Stimulated activated CD4-positive, alpha-beta T cell treated with anti-CD3 and anti-CD28 coated beads, Interleukin-12 subunit alpha, Interleukin-12 subunit beta, amount 100 ng/mL, for 24 hours (primary cell): ENCODE data around the gene GNB1L.
"Not testable (repeated sequence)": the region's sequence is repeated elsewhere in the genome, so short reads cannot be mapped to it uniquely, and the experiment has no call there.

Experiments
- DNase-seq, 2 experiments: peaks; one replicate each; pipeline ENCODE4 v3.0.0-alpha.2; 2020; ENCODE audit warnings: low read depth in 2 of 2

The GNB1L gene

DNA sequence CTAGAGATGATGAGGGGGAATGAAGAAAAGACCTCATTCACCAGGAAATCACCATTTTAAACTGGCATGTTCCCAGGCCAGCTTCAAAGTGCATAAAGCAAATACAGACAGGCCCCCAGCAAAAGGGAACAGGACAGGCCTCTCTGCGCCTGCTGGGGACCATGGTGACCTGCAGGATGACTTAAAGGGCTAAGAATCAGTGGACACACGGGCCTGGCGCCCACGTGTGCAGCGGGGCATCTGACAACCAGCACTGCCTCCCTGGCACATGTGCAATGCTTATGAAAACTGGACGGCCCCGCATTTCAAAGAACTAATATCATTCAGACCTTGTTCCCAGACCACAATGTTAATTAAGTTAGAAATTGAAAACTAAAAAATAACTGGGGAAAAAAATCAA lies 58.5 kb downstream of the GNB1L start:
- DNase-seq = no peak

DNA sequence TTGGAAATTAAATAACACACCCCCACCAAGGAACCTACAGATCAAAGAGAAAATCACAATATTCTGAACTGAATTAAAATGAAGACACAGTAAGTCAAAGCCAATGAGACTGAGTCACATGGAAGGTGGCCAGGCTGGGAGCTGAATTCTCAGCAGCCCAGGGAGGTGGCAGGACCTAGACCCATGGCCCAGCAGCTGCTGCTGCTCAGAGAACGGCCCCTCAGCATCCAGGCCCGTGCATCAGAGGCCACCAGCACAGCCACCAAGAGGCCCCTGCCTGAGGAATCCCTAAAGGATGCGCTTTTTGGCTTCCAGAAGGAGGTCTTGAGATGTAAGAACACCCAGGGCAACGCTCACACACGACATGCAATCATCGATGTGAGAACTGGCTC lies 59.1 kb downstream of the GNB1L start:
- DNase-seq = no peak

DNA sequence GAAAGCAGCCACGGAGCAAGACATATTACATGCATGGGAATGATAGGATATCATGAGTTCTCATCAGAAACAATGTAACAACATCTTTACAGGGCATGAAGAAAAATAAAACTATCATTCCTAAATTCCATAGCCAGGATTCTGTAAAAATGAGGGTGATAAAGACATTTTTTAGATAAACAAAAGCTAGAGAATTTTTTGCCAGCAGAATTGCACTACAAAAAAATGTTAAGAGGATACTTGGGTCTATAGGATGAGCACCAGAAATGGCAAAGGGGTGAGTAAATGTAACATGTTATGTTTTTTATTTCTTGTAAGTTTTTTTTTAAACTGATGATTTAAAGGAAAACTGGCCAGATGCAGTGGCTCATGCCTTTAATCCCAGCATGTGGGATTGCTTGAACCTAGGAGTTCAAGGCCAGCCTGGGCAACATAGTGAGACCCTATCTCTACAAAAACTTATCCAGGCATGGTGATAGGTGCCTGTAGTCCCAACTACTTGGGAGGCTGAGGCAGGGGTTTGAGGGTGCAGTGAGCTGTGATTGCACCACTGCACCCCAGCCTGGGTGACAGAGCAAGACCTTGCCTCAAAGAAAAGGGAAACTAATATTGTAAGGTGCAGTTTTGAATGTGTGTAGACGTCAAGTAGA lies 60.9 kb downstream of the GNB1L start:
- DNase-seq = no peak

DNA sequence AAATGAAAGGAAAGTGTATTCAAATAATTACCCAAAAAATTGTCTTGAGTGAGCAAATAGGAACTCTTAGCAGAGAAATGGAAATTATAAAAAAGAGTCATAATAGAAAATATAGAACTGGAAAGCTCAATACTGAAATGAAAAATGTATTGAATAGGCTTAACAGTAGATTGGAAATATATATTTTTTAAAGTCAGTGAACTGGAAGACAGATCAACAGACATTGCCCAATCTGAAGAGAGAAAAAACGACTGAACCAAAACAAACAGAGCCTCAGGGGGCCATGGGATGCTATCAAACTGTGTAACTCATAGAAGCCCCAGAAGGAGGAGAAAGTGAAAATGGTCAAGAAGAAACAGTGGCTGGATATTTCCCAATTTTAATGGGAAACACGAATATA lies 61.5 kb downstream of the GNB1L start:
- no peak for DNase-seq

DNA sequence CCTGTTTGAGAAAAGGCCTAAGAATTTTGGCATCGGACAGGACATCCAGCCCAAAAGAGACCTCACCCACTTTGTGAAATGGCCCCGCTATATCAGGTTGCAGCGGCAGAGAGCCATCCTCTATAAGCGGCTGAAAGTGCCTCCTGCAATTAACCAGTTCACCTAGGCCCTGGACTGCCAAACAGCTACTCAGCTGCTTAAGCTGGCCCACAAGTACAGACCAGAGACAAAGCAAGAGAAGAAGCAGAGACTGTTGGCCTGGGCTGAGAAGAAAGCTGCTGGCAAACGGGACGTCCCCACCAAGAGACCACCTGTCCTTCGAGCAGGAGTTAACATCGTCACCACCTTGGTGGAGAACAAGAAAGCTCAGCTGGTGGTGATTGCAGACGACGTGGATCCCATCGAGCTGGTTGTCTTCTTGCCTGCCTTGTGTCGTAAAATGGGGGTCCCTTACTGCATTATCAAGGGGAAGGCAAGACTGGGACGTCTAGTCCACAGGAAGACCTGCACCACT lies 62.2 kb downstream of the GNB1L start:
- not testable (repeated sequence) for DNase-seq

DNA sequence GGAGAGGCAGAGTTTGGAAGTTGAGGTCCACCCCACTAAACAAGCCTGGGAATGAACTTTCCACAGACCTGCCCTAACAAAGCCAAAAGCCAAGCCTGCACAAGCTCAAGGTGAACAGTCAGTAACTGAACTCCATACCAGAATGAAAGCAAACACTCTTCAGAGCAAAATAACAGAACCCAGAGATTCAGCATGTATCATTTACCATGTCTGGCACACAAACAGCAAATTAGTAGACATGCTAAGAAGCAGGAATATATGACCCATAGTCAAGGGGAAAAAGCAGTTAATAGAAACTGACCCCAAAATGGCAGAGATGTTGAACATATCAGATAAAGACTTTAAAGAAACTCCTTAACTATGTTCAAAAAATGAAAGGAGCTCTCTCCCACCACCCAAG lies 62.8 kb downstream of the GNB1L start:
- DNase-seq = no peak

DNA sequence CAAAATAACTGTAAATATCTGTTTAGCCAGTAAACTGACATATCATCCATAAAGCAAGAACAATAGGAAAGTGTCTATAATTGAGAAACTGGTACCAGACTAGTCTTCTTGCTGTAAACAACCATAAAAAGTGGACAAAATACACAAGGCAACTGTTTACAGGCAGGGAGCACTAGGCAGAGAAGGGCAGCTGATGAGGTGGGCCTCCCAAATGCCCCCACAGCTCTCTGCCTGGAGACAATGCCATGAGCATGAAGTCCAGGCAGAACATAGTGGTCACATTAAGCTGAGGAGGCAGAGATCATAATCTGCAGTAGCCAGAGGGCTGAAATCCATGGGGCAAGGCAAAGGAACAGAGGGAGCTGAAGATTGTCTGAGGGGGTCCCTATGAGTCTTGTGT lies 63.4 kb downstream of the GNB1L start:
- DNase-seq = no peak

DNA sequence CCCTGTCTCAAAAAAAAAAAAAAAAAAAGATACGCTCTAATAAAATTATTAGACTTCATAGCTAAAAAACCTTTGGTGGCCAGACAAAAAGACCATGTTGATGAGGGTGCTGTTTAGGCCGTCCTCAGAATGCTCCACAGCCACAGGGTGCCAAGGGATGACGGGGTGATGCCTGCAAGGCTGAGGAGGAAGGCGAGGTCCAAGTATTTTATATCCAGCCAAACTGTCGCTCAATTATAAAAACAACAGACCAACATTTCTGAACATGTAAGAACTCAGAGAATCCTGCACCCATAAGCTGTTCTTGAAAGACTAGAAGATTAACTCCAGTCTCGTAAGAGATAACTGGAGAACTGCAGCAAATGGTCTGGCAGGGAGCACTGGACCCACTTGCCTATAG lies 64.8 kb downstream of the GNB1L start:
- DNase-seq = no peak

DNA sequence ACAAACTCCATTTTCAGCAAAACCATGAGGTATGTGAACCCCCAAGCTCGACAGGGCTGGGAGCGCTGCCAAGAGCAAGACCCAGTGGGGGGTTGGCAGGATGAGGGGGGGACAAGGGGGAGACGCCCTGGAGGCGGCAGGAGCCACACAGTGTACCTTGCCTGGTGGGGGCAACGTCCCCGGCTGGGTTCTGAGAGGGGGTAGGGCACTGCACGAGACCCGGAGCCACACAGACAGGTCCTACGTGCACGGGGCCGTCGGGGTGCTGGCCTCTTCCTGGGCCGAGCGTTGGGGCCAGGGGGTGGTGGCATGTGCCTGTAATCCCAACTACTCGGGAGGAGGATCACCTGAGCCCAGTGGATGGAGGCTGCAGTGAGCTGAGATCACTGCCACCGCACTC lies 65.3 kb downstream of the GNB1L start:
- no peak for DNase-seq

DNA sequence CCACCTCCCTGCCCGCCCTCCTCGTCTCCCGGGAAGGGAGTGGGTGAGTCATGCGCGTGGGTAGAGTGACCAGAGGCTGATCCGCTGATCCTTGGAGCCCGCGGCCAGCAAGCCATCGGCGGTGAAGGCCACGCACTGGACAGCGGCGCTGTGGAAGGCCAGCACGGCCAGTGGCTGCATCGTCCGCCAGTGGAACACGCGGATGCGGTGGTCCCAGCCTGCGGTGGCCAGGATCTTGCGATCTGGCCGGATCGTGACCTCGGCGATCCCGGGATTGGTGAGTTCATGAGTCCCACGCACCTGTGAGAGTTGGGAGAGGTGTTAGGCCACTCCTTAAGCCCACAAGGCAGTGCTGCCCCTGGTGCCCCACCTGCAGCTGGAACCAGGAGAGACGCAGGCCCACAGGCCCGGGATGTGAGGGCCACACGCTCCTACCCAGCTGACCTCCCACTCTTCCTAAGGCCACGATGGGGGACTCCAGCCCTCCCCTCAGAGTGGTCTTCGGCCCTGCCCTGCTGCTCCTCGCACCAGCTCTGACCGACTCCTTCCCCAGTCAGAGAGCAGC lies 65.9 kb downstream of the GNB1L start:
- no peak for DNase-seq

DNA sequence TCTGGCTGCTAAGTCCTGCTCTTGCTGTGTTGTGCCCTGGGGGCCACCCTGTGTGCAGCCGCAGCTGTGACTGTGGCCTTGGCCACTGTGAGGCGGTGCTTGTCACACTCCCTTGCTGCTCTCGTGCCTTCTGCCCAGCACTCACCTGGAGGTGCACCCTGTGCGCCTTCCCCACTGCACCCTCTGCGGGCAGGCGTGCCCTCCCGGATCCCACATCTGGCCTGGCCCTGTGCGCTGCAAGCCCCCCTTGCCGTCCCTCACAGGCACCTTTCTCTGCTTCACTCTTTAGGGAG lies 66.9 kb downstream of the GNB1L start:
- DNase-seq = no peak

DNA sequence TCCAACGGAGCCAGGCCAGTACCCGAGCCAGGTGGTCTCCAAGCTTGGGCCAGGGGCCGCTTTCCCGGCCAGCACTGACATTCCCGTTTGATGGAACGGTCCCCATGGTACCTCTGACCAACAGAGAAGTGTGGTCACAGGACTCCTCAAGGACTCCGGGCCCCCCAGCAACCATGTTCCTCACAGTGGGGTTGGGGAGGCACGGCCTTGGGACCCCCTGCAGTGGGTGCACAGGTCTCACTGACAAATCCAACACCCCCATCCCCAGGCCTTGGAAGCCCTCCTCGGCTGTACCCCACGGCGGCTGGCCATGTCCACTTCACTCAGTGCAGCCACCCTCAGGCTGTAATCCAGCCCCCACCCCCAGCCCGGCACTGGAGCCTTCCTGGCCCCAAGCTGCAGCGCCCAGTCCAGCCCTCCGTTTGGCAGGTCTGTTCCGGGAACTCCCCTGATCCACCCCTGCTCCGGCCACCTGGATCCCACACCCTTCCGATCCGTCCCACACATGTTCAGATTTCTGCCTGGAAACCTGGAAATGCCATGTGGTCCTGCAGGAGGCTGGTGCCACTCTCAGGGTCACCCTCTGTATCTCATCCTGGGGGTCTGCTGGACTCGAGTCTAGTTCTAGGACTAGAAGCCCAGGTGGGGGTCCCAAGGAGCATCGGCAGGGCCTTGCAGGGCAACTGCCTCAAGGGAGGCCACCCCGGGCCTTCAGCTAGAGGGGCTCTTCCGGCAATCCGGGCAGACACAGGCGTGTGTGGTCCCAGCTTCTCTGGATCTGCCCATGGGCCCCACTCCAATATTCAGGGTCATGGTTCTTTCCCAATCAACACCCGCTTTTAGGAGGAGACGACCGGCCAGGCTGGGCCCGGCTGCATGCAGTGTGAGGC lies 67.5 kb downstream of the GNB1L start:
- DNase-seq = no peak

DNA sequence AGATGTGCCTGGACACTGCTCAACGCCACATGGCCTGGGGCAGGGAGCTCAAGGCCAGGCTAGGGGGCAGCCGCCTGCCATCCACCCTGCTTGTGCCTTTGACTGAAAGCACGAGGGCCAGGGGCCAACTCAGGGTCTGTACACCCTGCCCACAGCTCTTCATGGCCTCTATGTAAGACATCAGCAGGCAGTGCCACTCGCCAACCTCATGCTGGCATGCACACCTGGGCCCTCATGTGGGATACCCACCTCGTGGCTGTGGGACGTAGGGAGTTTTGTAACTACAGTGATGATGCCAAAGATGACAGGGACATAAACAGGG lies 68.4 kb downstream of the GNB1L start:
- DNase-seq = no peak

DNA sequence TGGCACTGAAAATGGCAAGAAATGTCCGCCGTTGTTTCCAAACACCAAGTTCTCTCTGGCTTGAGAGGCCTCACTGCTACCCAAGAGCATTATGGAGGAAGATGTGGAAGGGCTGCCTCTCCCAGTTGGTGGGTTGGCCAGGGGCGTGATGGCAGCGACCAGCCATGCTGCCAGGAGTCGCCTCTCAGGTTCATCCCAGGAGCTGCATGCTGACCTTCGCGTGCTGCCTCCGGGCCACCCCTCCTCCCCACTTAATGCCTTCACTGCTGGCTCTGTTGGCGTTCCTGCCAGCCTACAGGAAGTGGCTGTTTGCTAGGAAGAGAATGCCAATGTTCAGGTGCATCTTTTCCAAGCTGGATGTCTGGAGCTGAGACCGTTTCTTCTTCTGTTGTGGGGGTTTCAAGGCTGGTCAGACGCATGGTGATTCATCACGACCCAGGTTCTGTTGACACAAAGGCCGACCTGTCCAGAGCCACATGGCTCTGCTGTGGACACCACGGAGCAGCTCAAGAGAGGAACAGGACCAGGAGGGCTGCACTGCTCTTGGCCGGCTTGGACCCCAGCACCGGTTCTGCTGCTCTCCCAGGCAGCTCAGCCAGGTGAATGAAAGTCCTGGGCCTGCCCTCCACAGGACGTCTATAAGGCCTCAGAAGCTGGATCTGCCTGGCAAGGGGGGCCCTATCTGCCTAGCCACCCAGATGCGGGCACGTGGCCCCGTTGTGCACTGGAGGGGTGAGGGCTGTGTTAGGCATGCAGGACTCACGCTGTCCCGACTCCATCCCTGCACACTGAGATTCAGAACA lies 69.0 kb downstream of the GNB1L start:
- DNase-seq = no peak

DNA sequence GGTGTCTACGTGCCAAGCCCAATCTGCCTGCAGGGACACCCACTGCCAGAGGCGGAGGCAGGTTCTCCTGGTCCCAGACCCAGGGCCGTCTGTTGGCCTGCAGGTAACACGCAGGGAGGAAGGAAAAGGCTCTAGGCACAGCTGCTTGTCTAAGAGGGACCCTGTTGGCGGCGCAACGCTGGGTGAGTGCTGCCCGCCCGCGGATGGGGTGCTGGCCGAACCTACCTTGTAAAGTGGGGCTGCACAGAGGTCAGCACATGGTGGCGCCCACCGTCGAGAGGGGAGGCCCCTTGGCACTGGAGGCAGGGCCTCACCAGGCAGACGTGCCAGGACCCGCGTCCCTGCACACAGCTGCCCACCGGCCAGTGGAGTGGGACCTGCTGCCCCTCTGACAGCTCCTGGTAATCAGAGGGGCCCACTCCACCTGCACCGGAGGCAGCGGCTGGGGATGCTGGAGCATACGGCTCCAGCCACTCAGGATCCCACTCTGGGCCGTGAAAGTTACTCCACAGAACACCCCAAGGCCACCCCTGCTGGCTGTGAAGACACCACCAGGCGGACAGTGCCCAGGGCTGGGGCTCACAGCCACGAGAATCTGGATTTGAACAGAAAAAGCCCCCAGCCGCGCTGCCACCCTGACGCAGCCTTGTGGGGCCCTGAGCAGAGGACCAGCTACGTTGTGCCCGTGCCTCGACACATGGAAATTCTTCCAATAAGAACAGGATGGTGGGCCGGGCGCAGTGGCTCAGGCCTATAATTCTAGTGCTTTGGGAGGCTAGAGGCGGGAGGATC lies 70.1 kb downstream of the GNB1L start:
- no peak for DNase-seq

DNA sequence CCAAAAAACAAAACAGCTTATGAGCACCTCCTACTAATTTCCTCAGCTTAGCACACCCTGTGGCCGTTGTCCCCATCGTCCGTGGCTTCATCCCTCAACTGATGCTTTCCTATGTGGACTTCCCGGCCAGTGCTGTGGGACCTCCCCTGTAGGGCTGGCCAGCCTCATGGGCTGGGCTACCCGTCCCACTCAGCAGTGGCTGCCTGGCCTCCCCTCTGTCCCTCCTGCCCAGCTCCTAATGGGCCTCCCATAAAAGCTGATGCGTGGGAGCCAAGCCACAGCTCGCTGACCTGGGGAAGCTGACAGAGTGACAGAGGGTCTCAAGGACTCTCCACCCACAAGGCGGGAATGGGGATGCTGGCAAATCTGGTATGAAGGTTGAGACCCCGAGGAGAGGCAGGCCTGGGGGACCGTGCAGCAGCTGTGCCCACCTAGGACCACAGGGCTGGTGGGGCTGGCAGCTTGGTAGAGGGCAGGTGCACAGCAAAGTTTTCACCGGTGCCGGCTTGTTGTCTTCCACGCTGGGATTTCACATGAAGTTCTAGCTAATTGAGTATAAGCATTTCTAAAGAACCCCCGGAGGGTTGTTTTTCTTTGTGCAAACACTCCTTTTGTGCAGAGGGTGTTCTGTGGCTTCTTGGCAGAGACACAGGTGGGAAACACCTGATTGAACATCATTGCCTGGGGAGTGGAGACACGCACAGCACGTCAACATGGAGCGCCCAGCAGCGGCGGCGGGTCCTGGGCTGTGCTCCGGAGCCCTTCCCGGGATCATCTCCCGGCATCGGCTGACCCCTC lies 70.9 kb downstream of the GNB1L start:
- DNase-seq = no peak

DNA sequence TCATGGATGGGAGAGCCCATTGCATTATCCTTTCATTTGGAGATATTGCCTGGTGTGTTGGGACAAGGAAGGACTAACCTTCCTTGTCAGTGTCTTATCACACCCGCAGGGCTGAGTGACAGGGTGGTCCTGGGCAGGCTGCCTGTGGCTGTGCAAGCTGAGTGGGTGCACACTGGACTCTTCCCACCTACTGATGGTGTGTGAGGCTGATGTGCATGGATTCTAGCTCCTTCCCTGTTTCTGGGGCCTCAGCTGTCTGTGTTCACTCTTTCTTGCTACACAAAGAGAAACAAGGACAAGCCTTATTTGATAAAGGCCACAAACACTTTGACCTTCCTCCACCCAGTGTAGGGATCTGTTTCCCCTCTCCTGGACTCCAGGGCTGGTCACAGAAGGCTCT lies 72.1 kb downstream of the GNB1L start:
- no peak for DNase-seq

DNA sequence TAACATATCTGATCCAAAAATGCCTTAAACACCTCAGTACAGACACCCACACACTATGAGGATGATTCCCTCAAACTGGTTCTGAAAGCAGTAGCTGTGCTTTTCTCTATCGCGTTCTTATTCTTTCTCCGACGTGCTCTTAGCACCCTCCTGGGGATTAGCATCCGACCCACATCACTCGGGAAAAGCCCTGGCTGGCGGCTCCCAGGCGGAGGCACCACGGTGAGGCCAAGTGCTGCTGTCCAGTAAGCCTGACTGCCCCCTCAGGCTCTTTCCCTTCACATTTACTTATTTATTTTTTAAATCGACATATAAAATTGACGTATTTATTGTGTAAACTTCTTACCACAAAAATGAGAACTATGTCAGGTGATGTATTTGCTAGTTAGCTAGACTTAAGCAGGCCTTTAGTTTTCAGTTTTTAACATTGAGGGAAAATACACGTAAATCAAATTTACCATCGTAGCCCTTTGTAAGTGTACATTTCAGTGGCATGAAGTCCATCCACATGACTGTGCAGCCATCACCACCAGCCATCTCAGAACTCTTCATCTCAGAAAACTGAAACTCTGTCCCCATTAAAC lies 74.9 kb downstream of the GNB1L start:
- no peak for DNase-seq

DNA sequence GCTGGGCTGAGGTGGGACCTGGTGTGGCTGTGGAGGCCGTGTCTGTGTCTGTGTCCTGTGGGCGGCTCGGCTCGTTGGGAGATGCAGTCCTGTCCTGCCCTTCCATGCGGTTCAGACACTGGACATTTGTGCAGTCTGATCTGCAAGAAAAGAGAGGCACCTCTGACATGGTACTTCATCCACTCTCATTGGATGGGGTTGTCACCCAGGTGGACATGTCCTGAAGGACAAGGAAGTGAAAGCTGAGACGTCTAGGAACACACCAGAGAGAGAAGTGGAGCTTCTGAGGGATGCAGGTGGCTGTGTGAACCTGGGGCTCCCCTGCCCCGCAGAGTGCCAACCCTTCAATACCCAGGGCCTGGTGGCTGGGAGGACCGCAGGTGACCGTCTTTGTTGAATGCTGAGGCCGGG lies 75.7 kb downstream of the GNB1L start:
- no peak for DNase-seq

DNA sequence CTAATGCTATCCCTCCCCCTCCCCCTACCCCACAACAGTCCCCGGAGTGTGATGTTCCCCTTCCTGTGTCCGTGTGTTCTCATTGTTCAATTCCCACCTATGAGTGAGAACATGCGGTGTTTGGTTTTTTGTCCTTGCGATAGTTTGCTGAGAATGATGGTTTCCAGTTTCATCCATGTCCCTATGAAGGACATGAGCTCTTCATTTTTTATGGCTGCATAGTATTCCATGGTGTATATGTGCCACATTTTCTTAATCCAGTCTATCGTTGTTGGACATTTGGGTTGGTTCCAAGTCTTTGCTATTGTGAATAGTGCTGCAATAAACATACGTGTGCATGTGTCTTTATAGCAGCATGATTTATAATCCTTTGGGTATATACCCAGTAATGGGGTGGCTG lies 77.5 kb downstream of the GNB1L start:
- not testable (repeated sequence) for DNase-seq
